ENCODE measurements around the gene RHCG.
A peak's percentile ranks its signal among the peaks of the same experiment; 100 is the strongest.
"Not testable (repeated sequence)": the region's sequence is repeated elsewhere in the genome, so short reads cannot be mapped to it uniquely, and the experiment has no call there.

RHCG gene

GRCh38 chr15:89483079-89483478 lies 13.3 kb downstream of the RHCG start:
- H3K9me3 Mint-ChIP-seq = no peaks in the 10 kb centered on the region
- no peak overlapping the region for H3K27ac Mint-ChIP-seq (ENCODE audit: low read depth)
- DNase-seq (ENCODE audit: low spot score in 2 of 2) (no peak), ATAC-seq (replicated peaks; ENCODE audit: extremely low read depth, poor library complexity, severe bottlenecking) (no peak)
- peaks cover 4% of the 10 kb centered on the region for H3K36me3 Mint-ChIP-seq (ENCODE audit: insufficient read depth)
- no peak overlapping the region for H3K4me3 Mint-ChIP-seq
- H3K4me1 Mint-ChIP-seq = peaks cover 12% of the 10 kb centered on the region
- H3K27me3 Mint-ChIP-seq = peaks cover 93% of the 10 kb centered on the region

GRCh38 chr15:89482139-89482538 lies 14.2 kb downstream of the RHCG start:
- H3K27me3 Mint-ChIP-seq = peaks cover 86% of the 10 kb centered on the region
- H3K4me1 Mint-ChIP-seq = peaks cover 12% of the 10 kb centered on the region

GRCh38 chr15:89480505-89480904 lies 15.9 kb downstream of the RHCG start:
- H3K4me1 Mint-ChIP-seq = no peaks in the 10 kb centered on the region
- H3K9me3 Mint-ChIP-seq = no peaks in the 10 kb centered on the region
- no peak overlapping the region for H3K27ac Mint-ChIP-seq (ENCODE audit: low read depth)
- ATAC-seq (replicated peaks; ENCODE audit: extremely low read depth, poor library complexity, severe bottlenecking) (no peak), DNase-seq (ENCODE audit: low spot score in 2 of 2) (no peak)
- no peak overlapping the region for H3K4me3 Mint-ChIP-seq
- no peaks in the 10 kb centered on the region for H3K36me3 Mint-ChIP-seq (ENCODE audit: insufficient read depth)
- peaks cover 72% of the 10 kb centered on the region for H3K27me3 Mint-ChIP-seq

More at GRCh38 chr15:89482139-89482538, 14.2 kb downstream of the RHCG start:
- no peak overlapping the region for H3K27ac Mint-ChIP-seq (ENCODE audit: low read depth)
- ATAC-seq (replicated peaks; ENCODE audit: extremely low read depth, poor library complexity, severe bottlenecking) = no peak
- no peak for DNase-seq (ENCODE audit: low spot score in 2 of 2)
- peaks cover 4% of the 10 kb centered on the region for H3K36me3 Mint-ChIP-seq (ENCODE audit: insufficient read depth)
- H3K4me3 Mint-ChIP-seq = no peak overlapping the region
- no peaks in the 10 kb centered on the region for H3K9me3 Mint-ChIP-seq

GRCh38 chr15:89479173-89479572 lies 17.2 kb downstream of the RHCG start:
- ATAC-seq (replicated peaks; ENCODE audit: extremely low read depth, poor library complexity, severe bottlenecking) (no peak), DNase-seq (ENCODE audit: low spot score in 2 of 2) (no peak)
- no peak overlapping the region for H3K27ac Mint-ChIP-seq (ENCODE audit: low read depth)
- H3K4me3 Mint-ChIP-seq = no peak overlapping the region
- H3K4me1 Mint-ChIP-seq = no peaks in the 10 kb centered on the region
- no peaks in the 10 kb centered on the region for H3K36me3 Mint-ChIP-seq (ENCODE audit: insufficient read depth)
- H3K9me3 Mint-ChIP-seq = peaks cover 7% of the 10 kb centered on the region
- peaks cover 61% of the 10 kb centered on the region for H3K27me3 Mint-ChIP-seq

- DNase-seq (ENCODE audit: low spot score in 2 of 2) (no peak), ATAC-seq (replicated peaks; ENCODE audit: extremely low read depth, poor library complexity, severe bottlenecking) (no peak)
- Mint-ChIP-seq H3K9me3 (peaks cover 7% of the 10 kb centered on the region), H3K27me3 (peaks cover 46% of the 10 kb centered on the region), H3K4me3 (no peak overlapping the region), H3K36me3 (ENCODE audit: insufficient read depth) (no peaks in the 10 kb centered on the region), H3K27ac (ENCODE audit: low read depth) (no peak overlapping the region), H3K4me1 (no peaks in the 10 kb centered on the region)
These were observed 18.8 kb downstream of the RHCG start for GRCh38 chr15:89477411-89478242.

- DNase-seq (ENCODE audit: low spot score in 2 of 2) = no peak
- H3K4me1 Mint-ChIP-seq = peaks cover 2% of the 10 kb centered on the region
- peaks cover 33% of the 10 kb centered on the region for H3K27me3 Mint-ChIP-seq
- no peak for ATAC-seq (replicated peaks; ENCODE audit: extremely low read depth, poor library complexity, severe bottlenecking)
- no peak overlapping the region for H3K27ac Mint-ChIP-seq (ENCODE audit: low read depth)
- H3K36me3 Mint-ChIP-seq (ENCODE audit: insufficient read depth) = no peaks in the 10 kb centered on the region
- peaks cover 7% of the 10 kb centered on the region for H3K9me3 Mint-ChIP-seq
- no peak overlapping the region for H3K4me3 Mint-ChIP-seq
These were observed 20.7 kb downstream of the RHCG start for GRCh38 chr15:89475661-89476060.

GRCh38 chr15:89472785-89473256 lies 23.6 kb downstream of the RHCG start:
- DNase-seq (ENCODE audit: low spot score in 2 of 2) = peak in 1 of 2 donors; percentile 18
- no peak overlapping the region for H3K27ac Mint-ChIP-seq (ENCODE audit: low read depth)
- H3K9me3 Mint-ChIP-seq = peaks cover 7% of the 10 kb centered on the region
- H3K27me3 Mint-ChIP-seq = peaks cover 30% of the 10 kb centered on the region
- no peak for ATAC-seq (replicated peaks; ENCODE audit: extremely low read depth, poor library complexity, severe bottlenecking)
- no peaks in the 10 kb centered on the region for H3K36me3 Mint-ChIP-seq (ENCODE audit: insufficient read depth)
- no peak overlapping the region for H3K4me3 Mint-ChIP-seq
- H3K4me1 Mint-ChIP-seq = peaks cover 8% of the 10 kb centered on the region

- Mint-ChIP-seq H3K4me1 (peaks cover 8% of the 10 kb centered on the region), H3K27ac (ENCODE audit: low read depth) (no peak overlapping the region), H3K9me3 (no peaks in the 10 kb centered on the region), H3K4me3 (no peak overlapping the region), H3K27me3 (peaks cover 40% of the 10 kb centered on the region), H3K36me3 (ENCODE audit: insufficient read depth) (no peaks in the 10 kb centered on the region)
- ATAC-seq (replicated peaks; ENCODE audit: extremely low read depth, poor library complexity, severe bottlenecking) (no peak), DNase-seq (ENCODE audit: low spot score in 2 of 2) (no peak)
These were observed 26.8 kb downstream of the RHCG start for GRCh38 chr15:89469426-89470096.

GRCh38 chr15:89468813-89469212 lies 27.6 kb downstream of the RHCG start:
- not testable (repeated sequence) for H3K4me1 Mint-ChIP-seq; DNase-seq (ENCODE audit: low spot score in 2 of 2); H3K9me3 Mint-ChIP-seq; H3K36me3 Mint-ChIP-seq (ENCODE audit: insufficient read depth); H3K4me3 Mint-ChIP-seq; H3K27ac Mint-ChIP-seq (ENCODE audit: low read depth); ATAC-seq (replicated peaks; ENCODE audit: extremely low read depth, poor library complexity, severe bottlenecking)
- peaks cover 40% of the 10 kb centered on the region for H3K27me3 Mint-ChIP-seq

- Mint-ChIP-seq H3K27me3 (peaks cover 52% of the 10 kb centered on the region), H3K9me3 (no peaks in the 10 kb centered on the region), H3K4me3 (no peak overlapping the region), H3K27ac (ENCODE audit: low read depth) (no peak overlapping the region), H3K36me3 (ENCODE audit: insufficient read depth) (peaks cover 2% of the 10 kb centered on the region), H3K4me1 (peaks cover 12% of the 10 kb centered on the region)
- ATAC-seq (replicated peaks; ENCODE audit: extremely low read depth, poor library complexity, severe bottlenecking) (no peak), DNase-seq (ENCODE audit: low spot score in 2 of 2) (no peak)
These were observed 33.3 kb downstream of the RHCG start for GRCh38 chr15:89463113-89463512.

- ATAC-seq (replicated peaks; ENCODE audit: extremely low read depth, poor library complexity, severe bottlenecking) = no peak
- H3K27ac Mint-ChIP-seq (ENCODE audit: low read depth) = no peak overlapping the region
- H3K9me3 Mint-ChIP-seq = no peaks in the 10 kb centered on the region
These were observed 34.0 kb downstream of the RHCG start for GRCh38 chr15:89462198-89462912.

GRCh38 chr15:89461386-89461785 lies 35.0 kb downstream of the RHCG start:
- Mint-ChIP-seq H3K36me3 (ENCODE audit: insufficient read depth) (peaks cover 2% of the 10 kb centered on the region), H3K9me3 (peaks cover 4% of the 10 kb centered on the region), H3K27ac (ENCODE audit: low read depth) (no peak overlapping the region), H3K27me3 (peaks cover 42% of the 10 kb centered on the region), H3K4me1 (peaks cover 12% of the 10 kb centered on the region), H3K4me3 (no peak overlapping the region)
- ATAC-seq (replicated peaks; ENCODE audit: extremely low read depth, poor library complexity, severe bottlenecking) (no peak), DNase-seq (ENCODE audit: low spot score in 2 of 2) (no peak)

More at GRCh38 chr15:89462198-89462912, 34.0 kb downstream of the RHCG start:
- peaks cover 12% of the 10 kb centered on the region for H3K4me1 Mint-ChIP-seq
- no peak overlapping the region for H3K4me3 Mint-ChIP-seq
- peaks cover 2% of the 10 kb centered on the region for H3K36me3 Mint-ChIP-seq (ENCODE audit: insufficient read depth)
- DNase-seq (ENCODE audit: low spot score in 2 of 2) = no peak
- H3K27me3 Mint-ChIP-seq = peaks cover 47% of the 10 kb centered on the region
